Hepatocyte (in vitro differentiated cells): Measurements from ENCODE around the gene TOLLIP. TPM values are rescaled to one million over a fixed set of nuclear protein-coding genes. Genes with fewer than 3 reads are reported as not detected.
A peak's percentile ranks its signal among the peaks of the same experiment; 100 is the strongest.

Source experiments
- DNase-seq: peaks from one replicate; pipeline ENCODE4 v3.0.0-alpha.2; 2016; ENCODE audit warnings: low spot score
- H2AFZ ChIP-seq: fragments of 200-600 bp; sonication (generic); 2 replicates; pipeline ENCODE4 v1.6.0; 2016; ENCODE audit warnings: antibody characterized with exemption, mild to moderate bottlenecking
- H3K27ac ChIP-seq: fragments of 200-600 bp; sonication (generic); 2 replicates; pipeline ENCODE4 v1.5.1; 2016; ENCODE audit warnings: mild to moderate bottlenecking
- H3K27me3 ChIP-seq: fragments of 200-600 bp; sonication (generic); 2 replicates; pipeline ENCODE4 v1.6.1; 2016
- H3K36me3 ChIP-seq: fragments of 200-600 bp; sonication (generic); replicated peaks from 2 replicates; pipeline ENCODE4 v1.5.1; 2016; ENCODE audit warnings: low read depth; ENCODE audit not compliant: insufficient read depth
- H3K4me1 ChIP-seq: fragments of 200-600 bp; sonication (generic); 2 replicates; pipeline ENCODE4 v1.5.1; 2016; ENCODE audit warnings: mild to moderate bottlenecking, moderate library complexity; ENCODE audit not compliant: insufficient read depth
- H3K4me2 ChIP-seq: fragments of 200-600 bp; sonication (generic); 2 replicates; pipeline ENCODE4 v1.6.0; 2016
- H3K4me3 ChIP-seq: fragments of 200-600 bp; sonication (generic); 2 replicates; pipeline ENCODE4 v1.5.1; 2016; ENCODE audit warnings: mild to moderate bottlenecking
- H3K79me2 ChIP-seq: fragments of 200-600 bp; sonication (generic); 2 replicates; pipeline ENCODE4 v1.6.0; 2017; ENCODE audit warnings: mild to moderate bottlenecking
- H3K9me2 ChIP-seq: fragments of 200-600 bp; sonication (generic); replicated peaks from 2 replicates; pipeline ENCODE4 v1.6.0; 2017; ENCODE audit warnings: mild to moderate bottlenecking; ENCODE audit not compliant: insufficient read depth
- H3K9me3 ChIP-seq: fragments of 200-600 bp; sonication (generic); 2 replicates; pipeline ENCODE4 v1.5.1; 2016; ENCODE audit warnings: low read depth, mild to moderate bottlenecking
- H4K20me1 ChIP-seq: fragments of 200-600 bp; sonication (generic); 2 replicates; pipeline ENCODE4 v1.6.0; 2016; ENCODE audit warnings: mild to moderate bottlenecking; ENCODE audit not compliant: insufficient read depth, poor library complexity, severe bottlenecking
- EZH2 ChIP-seq: fragments of 200-600 bp; sonication (generic); IDR thresholded peaks from 2 replicates; pipeline ENCODE4 v1.6.1; 2016; ENCODE audit warnings: antibody characterized with exemption, mild to moderate bottlenecking, borderline replicate concordance
- EZH2phosphoT487 ChIP-seq: fragments of 200-600 bp; sonication (generic); IDR thresholded peaks from one replicate; pipeline ENCODE4 v1.6.1; 2018; ENCODE audit warnings: antibody characterized with exemption, mild to moderate bottlenecking, low read depth, moderate library complexity; ENCODE audit not compliant: unreplicated experiment, severe bottlenecking
- WGBS: methylation state at CpG from one replicate; pipeline ENCODE4 v1.1.6; 2016; ENCODE audit warnings: low lambda C conversion rate; ENCODE audit errors: missing lambda C conversion rate; 5-methylcytosine and 5-hydroxymethylcytosine counted together
- polyA plus RNA-seq: library from polyadenylated mRNA; unstranded; fragments of >200 nt; fragmentation: Nextera tagmentation; extraction: Ambion mirVana; gene quantifications from 2 replicates; pipeline ENCODE4 v1.2.1, GENCODE V29; 2016
- total RNA-seq: library from RNA; depleted of rRNA; stranded (reverse); fragments of >200 nt; gene quantifications from 2 replicates; pipeline ENCODE4 v1.2.3, GENCODE V29; 2014
- TF ChIP-seq, protein P1 (sequence below): fragments of 200-600 bp; sonication (generic); IDR thresholded peaks from 2 replicates; pipeline ENCODE4 v1.5.1; 2016; ENCODE audit warnings: antibody characterized with exemption, mild to moderate bottlenecking; ENCODE audit not compliant: poor library complexity

TOLLIP gene
- total and polyA plus RNA-seq, 2 experiments from 2014 or later: 33.3 to 80.9 TPM

DNA sequence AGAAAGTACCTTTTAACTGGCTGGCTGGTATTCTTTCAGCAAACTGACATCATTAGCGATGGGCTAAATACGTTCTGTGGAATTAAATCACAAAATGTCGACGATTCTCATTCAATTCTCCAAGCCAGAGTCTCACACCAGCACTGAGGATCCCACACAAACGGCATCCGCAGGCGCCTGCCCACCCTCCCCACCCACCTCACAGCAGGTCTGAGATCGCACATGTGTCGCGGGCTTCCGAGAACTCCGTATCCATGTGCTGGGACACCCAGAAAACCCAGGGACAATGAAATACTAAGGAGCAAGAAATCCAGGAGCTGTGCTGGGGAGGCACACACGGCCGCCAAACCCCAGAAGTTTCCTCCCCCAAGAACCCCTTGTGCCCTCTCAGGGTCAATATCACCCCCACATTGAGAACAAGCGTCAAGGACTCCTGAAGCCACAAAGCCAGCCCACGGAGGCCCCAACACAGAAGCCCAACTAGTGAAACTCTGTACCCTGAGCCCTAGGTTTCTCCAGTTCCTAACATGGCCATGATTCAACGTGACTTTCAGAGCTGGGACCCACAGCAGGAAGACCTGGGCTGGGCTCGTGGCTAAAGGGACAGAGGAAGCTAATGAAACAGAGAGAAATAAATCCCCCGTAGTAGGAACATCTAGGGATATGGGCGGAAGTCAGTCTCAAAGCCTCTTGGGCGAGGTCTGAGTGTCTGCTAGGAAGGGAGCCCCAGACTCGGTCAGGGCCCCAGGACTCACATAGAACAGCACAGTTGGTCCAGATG, 8.0 kb downstream of the TOLLIP start:
- WGBS: 93% methylated on average over 17 of the region's 22 CpGs
- H3K79me2 ChIP-seq: peaks cover 88% of the 10 kb centered on the region
- no peak for DNase-seq
- no peak overlapping the region for H3K4me2 ChIP-seq
- peaks cover 84% of the 10 kb centered on the region for H4K20me1 ChIP-seq
- no peaks in the 10 kb centered on the region for H3K36me3 ChIP-seq
- H2AFZ ChIP-seq: no peak overlapping the region
- H3K27me3 ChIP-seq: no peaks in the 10 kb centered on the region
- H3K9me3 ChIP-seq: no peaks in the 10 kb centered on the region
- H3K4me1 ChIP-seq: peaks cover 61% of the 10 kb centered on the region
- H3K27ac ChIP-seq: no peak overlapping the region
- H3K9me2 ChIP-seq: no peaks in the 10 kb centered on the region
- H3K4me3 ChIP-seq: no peak overlapping the region
- TF ChIP-seq EZH2phosphoT487: no peak
- no peak for TF ChIP-seq EZH2
- TF ChIP-seq, protein P1, sequence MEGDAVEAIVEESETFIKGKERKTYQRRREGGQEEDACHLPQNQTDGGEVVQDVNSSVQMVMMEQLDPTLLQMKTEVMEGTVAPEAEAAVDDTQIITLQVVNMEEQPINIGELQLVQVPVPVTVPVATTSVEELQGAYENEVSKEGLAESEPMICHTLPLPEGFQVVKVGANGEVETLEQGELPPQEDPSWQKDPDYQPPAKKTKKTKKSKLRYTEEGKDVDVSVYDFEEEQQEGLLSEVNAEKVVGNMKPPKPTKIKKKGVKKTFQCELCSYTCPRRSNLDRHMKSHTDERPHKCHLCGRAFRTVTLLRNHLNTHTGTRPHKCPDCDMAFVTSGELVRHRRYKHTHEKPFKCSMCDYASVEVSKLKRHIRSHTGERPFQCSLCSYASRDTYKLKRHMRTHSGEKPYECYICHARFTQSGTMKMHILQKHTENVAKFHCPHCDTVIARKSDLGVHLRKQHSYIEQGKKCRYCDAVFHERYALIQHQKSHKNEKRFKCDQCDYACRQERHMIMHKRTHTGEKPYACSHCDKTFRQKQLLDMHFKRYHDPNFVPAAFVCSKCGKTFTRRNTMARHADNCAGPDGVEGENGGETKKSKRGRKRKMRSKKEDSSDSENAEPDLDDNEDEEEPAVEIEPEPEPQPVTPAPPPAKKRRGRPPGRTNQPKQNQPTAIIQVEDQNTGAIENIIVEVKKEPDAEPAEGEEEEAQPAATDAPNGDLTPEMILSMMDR: no peak

DNA sequence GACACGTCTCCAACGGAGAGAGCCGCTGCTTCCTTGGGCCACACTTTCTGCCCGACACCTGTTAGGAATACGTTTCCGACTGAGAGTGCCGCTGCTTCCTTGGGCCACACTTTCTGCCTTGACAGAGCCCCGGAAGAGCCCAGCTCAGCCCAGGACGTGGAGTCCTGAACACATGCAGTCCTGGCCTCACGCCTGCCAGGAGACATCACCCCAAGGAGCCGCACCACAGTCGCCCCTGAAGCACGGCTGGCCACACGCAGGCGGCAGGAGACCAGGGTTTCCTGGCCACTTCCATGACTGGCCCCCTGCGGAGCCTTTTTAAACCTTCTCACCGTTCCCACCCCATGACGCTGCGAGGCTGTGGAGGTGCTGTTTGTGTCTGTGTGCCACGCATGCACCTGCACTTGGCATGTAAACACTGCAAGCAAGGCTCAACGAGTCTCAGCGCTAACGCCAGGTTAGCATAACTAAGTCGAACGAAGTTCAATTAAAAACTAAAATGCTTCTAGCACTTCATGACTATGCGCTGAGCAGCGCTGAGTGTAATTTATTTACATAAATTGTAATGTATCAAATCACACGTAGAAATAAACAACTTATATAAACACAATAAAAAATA, 8.8 kb downstream of the TOLLIP start:
- Histone ChIP-seq H3K79me2 (peaks cover 88% of the 10 kb centered on the region), H3K27me3 (no peaks in the 10 kb centered on the region), H3K4me1 (peaks cover 53% of the 10 kb centered on the region), H3K9me2 (no peaks in the 10 kb centered on the region), H3K9me3 (no peaks in the 10 kb centered on the region), H3K27ac (no peak overlapping the region), H4K20me1 (peaks cover 83% of the 10 kb centered on the region), H3K36me3 (no peaks in the 10 kb centered on the region), H3K4me3 (no peak overlapping the region), H3K4me2 (no peak overlapping the region), H2AFZ (no peak overlapping the region)
- 94% methylated on average over 28 of the region's 28 CpGs for WGBS
- DNase-seq: no peak
- TF ChIP-seq, protein P1: no peak

DNA sequence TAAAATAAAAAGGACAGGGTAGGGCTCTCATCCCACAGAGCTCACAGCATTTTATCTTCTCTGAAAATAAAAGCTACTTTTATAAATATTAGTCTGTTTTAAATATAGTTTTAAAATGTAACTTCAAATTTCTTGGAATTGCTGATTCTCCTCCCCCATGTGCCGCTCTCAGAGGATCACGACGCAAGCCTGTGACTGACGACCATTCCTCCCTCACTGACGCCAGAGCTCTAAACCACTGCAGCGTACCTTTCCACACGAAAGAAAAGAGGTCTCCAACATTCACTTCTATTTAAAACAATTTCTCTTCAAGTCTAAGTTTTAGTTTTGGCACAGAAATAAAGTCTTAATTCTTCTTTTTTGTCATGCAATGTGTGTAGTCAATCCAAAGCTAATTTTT, 9.3 kb downstream of the TOLLIP start:
- H4K20me1 ChIP-seq: peaks cover 85% of the 10 kb centered on the region
- no peaks in the 10 kb centered on the region for H3K36me3 ChIP-seq
- H3K9me2 ChIP-seq: no peaks in the 10 kb centered on the region
- peaks cover 88% of the 10 kb centered on the region for H3K79me2 ChIP-seq
- H3K4me3 ChIP-seq: no peak overlapping the region
- no peaks in the 10 kb centered on the region for H3K9me3 ChIP-seq
- peak overlapping the region; percentile 39 for H3K27ac ChIP-seq
- H3K27me3 ChIP-seq: no peaks in the 10 kb centered on the region
- DNase-seq: no peak
- peaks cover 48% of the 10 kb centered on the region for H3K4me1 ChIP-seq
- no peak overlapping the region for H3K4me2 ChIP-seq
- no peak overlapping the region for H2AFZ ChIP-seq
- WGBS: 89% methylated on average over 7 of the region's 7 CpGs
- TF ChIP-seq, protein P1: no peak
- no peak for TF ChIP-seq EZH2
